Upper lobe of right lung (tissue), 1 donor: ENCODE measurements around the gene CLSTN2. TPM values are rescaled to one million over a fixed set of nuclear protein-coding genes. Genes with fewer than 3 reads are reported as not detected.

Experiments
- ATAC-seq: fragments of 200-7000 bp; cut with Tn5 transposase; one replicate; pipeline ENCODE4 v1.9.1; 2020; ENCODE audit warnings: mild to moderate bottlenecking, moderate library complexity
- DNase-seq: peaks from one replicate; pipeline ENCODE4 v3.0.0-alpha.2; 2020
- H3K27ac ChIP-seq: fragments of 200-600 bp; one replicate; pipeline ENCODE4 v1.8.0; 2022
- H3K27me3 ChIP-seq: fragments of 200-600 bp; one replicate; pipeline ENCODE4 v1.8.0; 2022; ENCODE audit warnings: mild to moderate bottlenecking
- H3K36me3 ChIP-seq: fragments of 200-600 bp; one replicate; pipeline ENCODE4 v1.8.0; 2022
- H3K4me1 ChIP-seq: fragments of 200-600 bp; one replicate; pipeline ENCODE4 v1.8.0; 2022
- H3K4me3 ChIP-seq: fragments of 200-600 bp; one replicate; pipeline ENCODE4 v1.8.0; 2022; ENCODE audit warnings: mild to moderate bottlenecking
- H3K9me3 ChIP-seq: fragments of 200-600 bp; one replicate; pipeline ENCODE4 v1.8.0; 2022
- intact Hi-C: fragments of 100-400 bp; cut with DNase I; formaldehyde crosslinking; loops from one replicate; pipeline ENCODE4 v1.11.0; 2022
- total RNA-seq: library from RNA; stranded (reverse); fragmentation: NEBNext Ultra II Directional; extraction: Animal tissue kit (Norgen Biotek cat#: 25700); gene quantifications from one replicate; pipeline ENCODE4 v1.2.1, GENCODE V29; 2021
- TF ChIP-seq, protein P1 (sequence below): fragments of 200-600 bp; IDR thresholded peaks from one replicate; pipeline ENCODE4 v1.8.0; 2022; ENCODE audit warnings: antibody characterized with exemption
- donor health status: DM: no; HTN: yes; CAD: no; lungs with severe emphysema.

CLSTN2 gene
- total RNA-seq, 1 donor from 2014 or later, result 3.0 TPM

DNA sequence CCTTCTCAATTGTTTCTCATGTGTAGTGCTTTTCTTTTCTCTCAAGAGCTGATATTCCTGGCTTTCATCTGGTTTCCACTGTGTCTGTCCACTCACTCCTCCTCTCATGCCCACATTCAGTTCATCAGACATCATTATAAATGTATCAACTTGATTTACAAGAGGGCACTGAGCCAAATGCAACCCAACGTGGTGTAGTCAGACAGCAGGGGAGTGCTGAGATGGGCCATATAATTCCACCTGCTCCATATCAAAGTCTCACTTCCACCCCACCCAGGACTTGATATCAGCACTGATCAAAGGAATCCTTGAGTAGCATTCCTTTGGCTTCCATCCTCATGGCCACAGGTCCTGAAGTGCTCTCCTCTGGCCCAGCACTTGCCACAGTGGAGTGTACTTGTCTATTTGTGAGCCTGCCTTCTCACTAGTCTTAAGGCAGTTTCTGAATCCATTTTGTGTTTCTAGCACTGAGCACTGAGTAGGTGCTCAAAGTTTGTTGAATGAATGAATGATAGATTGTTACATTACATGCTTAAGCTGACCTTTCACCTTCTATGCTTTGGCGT, 252.8 kb downstream of the CLSTN2 start:
- Histone ChIP-seq H3K4me1 (peaks cover 11% of the 10 kb centered on the region), H3K36me3 (no peaks in the 10 kb centered on the region), H3K9me3 (no peaks in the 10 kb centered on the region), H3K27me3 (no peaks in the 10 kb centered on the region), H3K27ac (no peak overlapping the region), H3K4me3 (no peak overlapping the region)
- ATAC-seq (peak; percentile 62), DNase-seq (no peak)
- TF ChIP-seq, protein P1, sequence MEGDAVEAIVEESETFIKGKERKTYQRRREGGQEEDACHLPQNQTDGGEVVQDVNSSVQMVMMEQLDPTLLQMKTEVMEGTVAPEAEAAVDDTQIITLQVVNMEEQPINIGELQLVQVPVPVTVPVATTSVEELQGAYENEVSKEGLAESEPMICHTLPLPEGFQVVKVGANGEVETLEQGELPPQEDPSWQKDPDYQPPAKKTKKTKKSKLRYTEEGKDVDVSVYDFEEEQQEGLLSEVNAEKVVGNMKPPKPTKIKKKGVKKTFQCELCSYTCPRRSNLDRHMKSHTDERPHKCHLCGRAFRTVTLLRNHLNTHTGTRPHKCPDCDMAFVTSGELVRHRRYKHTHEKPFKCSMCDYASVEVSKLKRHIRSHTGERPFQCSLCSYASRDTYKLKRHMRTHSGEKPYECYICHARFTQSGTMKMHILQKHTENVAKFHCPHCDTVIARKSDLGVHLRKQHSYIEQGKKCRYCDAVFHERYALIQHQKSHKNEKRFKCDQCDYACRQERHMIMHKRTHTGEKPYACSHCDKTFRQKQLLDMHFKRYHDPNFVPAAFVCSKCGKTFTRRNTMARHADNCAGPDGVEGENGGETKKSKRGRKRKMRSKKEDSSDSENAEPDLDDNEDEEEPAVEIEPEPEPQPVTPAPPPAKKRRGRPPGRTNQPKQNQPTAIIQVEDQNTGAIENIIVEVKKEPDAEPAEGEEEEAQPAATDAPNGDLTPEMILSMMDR, result no peak
- intact Hi-C loops, result no loop called here

DNA sequence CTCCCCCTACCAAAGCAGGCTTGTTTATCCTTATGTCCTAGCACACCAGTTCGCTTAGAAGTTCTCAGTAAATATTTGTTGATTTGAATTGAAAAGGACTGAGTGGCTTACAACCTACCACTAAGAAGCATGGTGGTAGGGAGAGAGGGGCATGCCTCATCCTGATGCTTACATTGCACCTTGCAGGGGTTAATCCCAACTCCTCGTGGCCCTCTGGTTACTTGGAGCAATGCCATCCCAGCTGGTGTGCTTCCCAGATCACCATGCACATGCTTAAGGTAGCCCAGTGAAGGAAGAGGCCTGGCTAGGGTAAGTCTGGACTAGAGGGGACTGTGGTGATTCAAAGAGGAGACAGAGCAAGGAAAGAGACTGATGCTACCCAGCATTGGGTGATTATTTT, 253.3 kb downstream of the CLSTN2 start:
- Histone ChIP-seq H3K36me3 (no peaks in the 10 kb centered on the region), H3K4me3 (no peak overlapping the region), H3K27me3 (no peaks in the 10 kb centered on the region), H3K27ac (no peak overlapping the region), H3K4me1 (peaks cover 11% of the 10 kb centered on the region), H3K9me3 (no peaks in the 10 kb centered on the region)
- TF ChIP-seq, protein P1, result no peak
- ATAC-seq, result no peak
- intact Hi-C loops, result no loop called here
- no peak for DNase-seq

- Histone ChIP-seq H3K9me3 (no peaks in the 10 kb centered on the region), H3K4me1 (peaks cover 11% of the 10 kb centered on the region), H3K36me3 (no peaks in the 10 kb centered on the region), H3K27me3 (no peaks in the 10 kb centered on the region), H3K27ac (no peak overlapping the region), H3K4me3 (no peak overlapping the region)
- DNase-seq, result no peak
- TF ChIP-seq, protein P1, result no peak
- ATAC-seq, result no peak
- intact Hi-C loops, result no loop called here
Measured at GRCh38 chr3:140189267-140189666, 254.3 kb downstream of the CLSTN2 start.

GRCh38 chr3:140189976-140190375, 255.0 kb downstream of the CLSTN2 start:
- no peak for ATAC-seq
- Histone ChIP-seq H3K27ac (no peak overlapping the region), H3K27me3 (no peaks in the 10 kb centered on the region), H3K4me1 (peaks cover 11% of the 10 kb centered on the region), H3K36me3 (no peaks in the 10 kb centered on the region), H3K4me3 (no peak overlapping the region), H3K9me3 (no peaks in the 10 kb centered on the region)
- TF ChIP-seq, protein P1, result no peak
- intact Hi-C loops, result no loop called here
- DNase-seq, result no peak

DNA sequence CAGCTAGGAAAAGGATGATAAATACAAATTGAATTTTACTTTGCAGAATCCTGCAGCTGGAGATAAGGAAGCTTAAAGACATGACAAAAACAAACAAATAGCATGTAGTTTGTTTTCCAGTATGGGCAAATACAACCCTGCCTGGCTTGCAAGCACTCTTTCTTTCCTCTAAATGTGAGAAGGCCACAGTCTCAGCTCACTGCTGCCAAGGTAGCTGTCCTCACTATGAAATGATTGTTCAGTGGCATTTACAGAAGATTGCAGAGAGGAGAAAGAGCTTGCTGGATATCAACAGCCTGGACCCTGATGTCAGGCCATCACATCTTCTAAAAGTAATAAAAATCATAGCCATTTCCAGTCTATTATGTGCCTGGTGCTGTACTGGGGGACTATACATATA, 262.0 kb downstream of the CLSTN2 start:
- ATAC-seq (no peak), DNase-seq (no peak)
- no peak overlapping the region for H3K27ac ChIP-seq
- no peaks in the 10 kb centered on the region for H3K4me1 ChIP-seq
- no peaks in the 10 kb centered on the region for H3K9me3 ChIP-seq
- H3K36me3 ChIP-seq, result no peaks in the 10 kb centered on the region
- TF ChIP-seq, protein P1, result no peak
- no peak overlapping the region for H3K4me3 ChIP-seq
- intact Hi-C loops, result no loop called here
- H3K27me3 ChIP-seq, result no peaks in the 10 kb centered on the region

GRCh38 chr3:140198242-140198641, 263.3 kb downstream of the CLSTN2 start:
- H3K27ac ChIP-seq, result no peak overlapping the region
- intact Hi-C loops, result no loop called here
- H3K27me3 ChIP-seq, result no peaks in the 10 kb centered on the region
- TF ChIP-seq, protein P1, result no peak
- ATAC-seq (no peak), DNase-seq (no peak)
- no peaks in the 10 kb centered on the region for H3K36me3 ChIP-seq
- H3K4me3 ChIP-seq, result no peak overlapping the region
- no peaks in the 10 kb centered on the region for H3K4me1 ChIP-seq
- H3K9me3 ChIP-seq, result no peaks in the 10 kb centered on the region
